Brain microvascular endothelial cell (primary cell): Measurements from ENCODE around the gene F11.
A peak's percentile ranks its signal among the peaks of the same experiment; 100 is the strongest.
"Not testable (repeated sequence)": the region's sequence is repeated elsewhere in the genome, so short reads cannot be mapped to it uniquely, and the experiment has no call there.

ENCODE experiments used
- DNase-seq: peaks from one replicate; pipeline ENCODE4 v3.0.0-alpha.2; 2020
- H3K27ac ChIP-seq: fragments of 250-450 bp; sonication (Bioruptor Pico); 2 replicates; pipeline ENCODE4 v1.5.1; 2020; ENCODE audit warnings: mild to moderate bottlenecking, moderate library complexity
- H3K27me3 ChIP-seq: fragments of 250-450 bp; sonication (Bioruptor Pico); replicated peaks from 2 replicates; pipeline ENCODE4 v1.5.1; 2020; ENCODE audit warnings: mild to moderate bottlenecking
- H3K36me3 ChIP-seq: fragments of 250-450 bp; sonication (Bioruptor Pico); replicated peaks from 2 replicates; pipeline ENCODE4 v1.5.1; 2020; ENCODE audit warnings: mild to moderate bottlenecking
- H3K4me3 ChIP-seq: 2 replicates; pipeline ENCODE4 v1.5.1; 2011; ENCODE audit warnings: low read depth, mild to moderate bottlenecking, control low read depth, low read length, moderate library complexity
- in situ Hi-C: cut with HindIII; loops from 2 replicates; pipeline ENCODE4 v1.10.0; 2017; ENCODE audit warnings: low sequenced_read_pairs, low pct_ligation_motif_present
- TF ChIP-seq, protein P1 (sequence below): IDR thresholded peaks from 2 replicates; pipeline ENCODE4 v1.5.1; 2011; ENCODE audit warnings: low read depth, mild to moderate bottlenecking, moderate library complexity, low read length, control low read depth, inconsistent platforms; ENCODE audit errors: missing control alignments

Gene F11

GRCh38 chr4:186244835-186245234 is 21.2 kb upstream of the F11 start:
- no peaks in the 10 kb centered on the region for H3K27me3 ChIP-seq
- in situ Hi-C loops: no loop called here
- no peak overlapping the region for H3K4me3 ChIP-seq
- no peaks in the 10 kb centered on the region for H3K36me3 ChIP-seq
- TF ChIP-seq, protein P1, sequence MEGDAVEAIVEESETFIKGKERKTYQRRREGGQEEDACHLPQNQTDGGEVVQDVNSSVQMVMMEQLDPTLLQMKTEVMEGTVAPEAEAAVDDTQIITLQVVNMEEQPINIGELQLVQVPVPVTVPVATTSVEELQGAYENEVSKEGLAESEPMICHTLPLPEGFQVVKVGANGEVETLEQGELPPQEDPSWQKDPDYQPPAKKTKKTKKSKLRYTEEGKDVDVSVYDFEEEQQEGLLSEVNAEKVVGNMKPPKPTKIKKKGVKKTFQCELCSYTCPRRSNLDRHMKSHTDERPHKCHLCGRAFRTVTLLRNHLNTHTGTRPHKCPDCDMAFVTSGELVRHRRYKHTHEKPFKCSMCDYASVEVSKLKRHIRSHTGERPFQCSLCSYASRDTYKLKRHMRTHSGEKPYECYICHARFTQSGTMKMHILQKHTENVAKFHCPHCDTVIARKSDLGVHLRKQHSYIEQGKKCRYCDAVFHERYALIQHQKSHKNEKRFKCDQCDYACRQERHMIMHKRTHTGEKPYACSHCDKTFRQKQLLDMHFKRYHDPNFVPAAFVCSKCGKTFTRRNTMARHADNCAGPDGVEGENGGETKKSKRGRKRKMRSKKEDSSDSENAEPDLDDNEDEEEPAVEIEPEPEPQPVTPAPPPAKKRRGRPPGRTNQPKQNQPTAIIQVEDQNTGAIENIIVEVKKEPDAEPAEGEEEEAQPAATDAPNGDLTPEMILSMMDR: no peak
- no peak overlapping the region for H3K27ac ChIP-seq
- no peak for DNase-seq

DNA sequence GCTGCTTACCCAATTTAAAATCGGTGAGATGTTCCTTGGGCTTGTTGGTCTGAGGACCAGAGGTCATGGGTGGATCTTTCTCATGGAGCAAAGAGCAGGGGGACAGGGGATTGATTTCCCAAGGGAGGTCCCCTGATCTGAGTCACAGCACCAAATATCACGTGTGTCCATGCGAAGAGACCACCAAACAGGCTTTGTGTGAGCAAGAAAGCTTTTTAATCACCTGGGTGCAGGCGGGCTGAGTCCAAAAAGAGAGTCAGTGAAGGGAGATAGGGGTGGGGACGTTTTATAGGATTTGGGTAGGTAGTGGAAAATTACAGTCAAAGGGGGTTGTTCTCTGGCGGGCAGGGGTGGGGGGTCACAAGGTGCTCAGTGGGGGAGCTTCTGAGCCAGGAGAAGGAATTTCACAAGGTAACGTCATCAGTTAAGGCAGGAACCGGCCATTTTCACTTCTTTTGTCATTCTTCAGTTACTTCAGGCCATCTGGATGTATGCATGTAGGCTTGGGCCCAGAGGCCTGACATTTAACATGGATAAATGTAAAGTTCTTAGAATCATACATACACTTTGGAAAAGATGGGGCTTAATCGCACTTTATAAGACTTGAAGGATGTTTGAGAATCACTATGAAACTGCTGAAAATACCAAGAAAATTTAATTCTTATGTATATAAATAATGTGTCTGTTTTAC is 18.8 kb upstream of the F11 start:
- H3K4me3 ChIP-seq, DNase-seq, H3K36me3 ChIP-seq, in situ Hi-C loops, H3K27ac ChIP-seq, H3K27me3 ChIP-seq: not testable (repeated sequence)

DNA sequence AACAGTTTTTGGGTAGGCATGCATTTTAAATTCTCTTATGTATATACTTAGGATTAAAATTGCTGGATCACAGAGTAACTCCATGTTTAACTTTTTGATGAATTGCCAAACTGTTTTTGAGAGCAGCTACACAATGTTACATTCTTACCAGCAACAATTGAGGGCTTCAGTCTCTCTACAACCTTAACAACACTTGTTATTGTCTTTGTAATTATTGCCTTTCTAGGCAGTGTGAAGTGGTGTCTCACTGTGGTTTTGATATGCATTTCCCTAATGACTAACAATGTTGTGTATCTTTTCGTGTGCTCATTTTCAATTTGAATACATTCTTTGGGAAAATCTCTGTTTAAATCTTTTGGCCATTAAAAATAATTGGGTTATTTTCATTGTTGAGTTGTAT is 17.3 kb upstream of the F11 start:
- Histone ChIP-seq H3K27me3 (no peaks in the 10 kb centered on the region), H3K27ac (no peak overlapping the region), H3K4me3 (no peak overlapping the region), H3K36me3 (no peaks in the 10 kb centered on the region)
- TF ChIP-seq, protein P1: no peak
- no peak for DNase-seq
- in situ Hi-C loops: no loop called here

DNA sequence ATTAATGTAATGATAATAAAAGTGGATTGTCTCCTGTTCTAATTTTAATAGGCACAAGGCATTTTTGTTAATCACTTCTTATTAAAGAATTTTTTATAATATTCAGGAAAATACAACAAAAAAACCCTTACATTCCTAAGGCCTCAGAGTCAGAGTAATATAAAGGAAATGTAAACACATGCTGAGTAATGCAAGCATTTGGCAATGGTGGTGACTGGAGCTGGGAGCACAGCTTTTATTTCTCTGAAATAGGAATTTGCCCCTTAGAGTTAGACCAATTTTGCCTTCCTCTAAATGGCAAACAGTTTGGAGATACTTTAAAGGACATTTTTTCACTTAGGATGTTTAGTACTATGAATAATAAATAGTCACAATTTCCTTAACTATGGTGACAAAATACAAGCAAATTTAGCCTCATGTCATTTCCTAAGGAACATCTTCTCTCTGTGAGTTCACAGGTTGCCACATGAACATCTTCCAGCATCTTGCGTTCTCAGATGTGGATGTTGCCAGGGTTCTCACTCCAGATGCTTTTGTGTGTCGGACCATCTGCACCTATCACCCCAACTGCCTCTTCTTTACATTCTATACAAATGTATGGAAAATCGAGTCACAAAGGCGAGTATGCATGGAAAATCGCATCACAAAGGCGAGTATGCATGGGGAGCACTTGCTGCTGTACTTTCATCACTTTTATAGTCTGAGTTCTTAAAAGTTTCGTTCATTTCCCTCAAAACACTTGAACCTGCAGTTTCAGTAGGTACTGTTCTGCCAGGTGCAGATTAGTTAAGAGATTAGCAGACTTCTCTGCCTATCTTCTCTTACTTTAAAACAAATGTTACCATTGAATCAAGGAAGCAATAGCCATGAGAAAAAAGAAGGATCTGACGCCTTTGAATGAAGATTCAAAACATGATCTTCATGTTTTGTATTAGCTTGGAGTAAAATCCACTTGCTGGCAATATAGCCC is 15.9 kb upstream of the F11 start:
- no peak overlapping the region for H3K4me3 ChIP-seq
- no peak overlapping the region for H3K27ac ChIP-seq
- H3K27me3 ChIP-seq: no peaks in the 10 kb centered on the region
- no peaks in the 10 kb centered on the region for H3K36me3 ChIP-seq
- in situ Hi-C loops: no loop called here
- DNase-seq: peak; percentile 30
- TF ChIP-seq, protein P1: no peak

GRCh38 chr4:186250760-186251159 is 15.2 kb upstream of the F11 start:
- no peak overlapping the region for H3K27ac ChIP-seq
- DNase-seq: no peak
- no peaks in the 10 kb centered on the region for H3K36me3 ChIP-seq
- H3K4me3 ChIP-seq: no peak overlapping the region
- TF ChIP-seq, protein P1: no peak
- in situ Hi-C loops: no loop called here
- H3K27me3 ChIP-seq: no peaks in the 10 kb centered on the region

DNA sequence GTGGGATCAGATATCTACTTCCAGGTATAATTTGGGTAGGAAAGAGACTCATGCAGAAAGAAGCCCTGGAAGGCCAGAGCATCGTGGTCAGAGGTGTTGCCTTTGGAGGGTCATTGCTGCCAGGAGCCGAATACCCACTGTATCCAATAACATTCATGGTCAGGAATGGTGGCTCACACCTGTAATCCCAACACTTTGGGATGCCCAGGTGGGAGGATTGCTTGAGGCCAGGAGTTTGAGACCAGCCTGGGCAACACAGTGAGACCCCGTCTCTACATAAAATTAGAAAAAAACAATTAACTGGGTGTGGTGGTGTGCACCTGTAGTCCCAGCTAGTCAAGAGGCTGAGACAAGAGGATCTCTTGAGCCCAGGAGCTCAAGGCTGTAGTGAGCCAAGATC is 10.9 kb upstream of the F11 start:
- no peak overlapping the region for H3K27ac ChIP-seq
- TF ChIP-seq, protein P1: no peak
- no peak overlapping the region for H3K4me3 ChIP-seq
- in situ Hi-C loops: no loop called here
- no peak for DNase-seq
- no peaks in the 10 kb centered on the region for H3K36me3 ChIP-seq
- no peaks in the 10 kb centered on the region for H3K27me3 ChIP-seq
